Smooth muscle cell (in vitro differentiated cells): ENCODE results near the gene MSI2. TPM values are rescaled to one million over a fixed set of nuclear protein-coding genes. Genes with fewer than 3 reads are reported as not detected.

ENCODE experiments used
- DNase-seq: peaks from one replicate; lab custom pipeline; 2025; ENCODE audit not compliant: unreplicated experiment; lab: John Stamatoyannopoulos, UW
- H2AFZ ChIP-seq: fragments of 200-600 bp; sonication (generic); 2 replicates; pipeline ENCODE4 v1.6.0; 2016; ENCODE audit warnings: antibody characterized with exemption, low read depth, mild to moderate bottlenecking
- H3F3A ChIP-seq: fragments of 200-600 bp; sonication (generic); 2 replicates; pipeline ENCODE4 v1.6.0; 2017; ENCODE audit warnings: antibody characterized with exemption, low read depth
- H3K27ac ChIP-seq: fragments of 200-600 bp; sonication (generic); 2 replicates; pipeline ENCODE4 v1.5.1; 2016; ENCODE audit warnings: low read depth, mild to moderate bottlenecking
- H3K27me3 ChIP-seq: fragments of 200-600 bp; sonication (generic); 2 replicates; pipeline ENCODE4 v1.6.1; 2016; ENCODE audit warnings: low read depth, mild to moderate bottlenecking
- H3K36me3 ChIP-seq: fragments of 200-600 bp; sonication (generic); 2 replicates; pipeline ENCODE4 v1.5.1; 2016; ENCODE audit warnings: low read depth
- H3K4me1 ChIP-seq: fragments of 200-600 bp; sonication (generic); 2 replicates; pipeline ENCODE4 v1.5.1; 2016; ENCODE audit warnings: low read depth
- H3K4me2 ChIP-seq: fragments of 200-600 bp; sonication (generic); 2 replicates; pipeline ENCODE4 v1.6.0; 2016; ENCODE audit warnings: mild to moderate bottlenecking
- H3K4me3 ChIP-seq: fragments of 200-600 bp; sonication (generic); 2 replicates; pipeline ENCODE4 v1.5.1; 2016; ENCODE audit warnings: mild to moderate bottlenecking
- H3K79me2 ChIP-seq: fragments of 200-600 bp; sonication (generic); 2 replicates; pipeline ENCODE4 v1.6.0; 2016; ENCODE audit warnings: low read depth, mild to moderate bottlenecking
- H3K9ac ChIP-seq: fragments of 200-600 bp; sonication (generic); 2 replicates; pipeline ENCODE4 v1.6.0; 2016; ENCODE audit warnings: low read depth
- H3K9me3 ChIP-seq: fragments of 200-600 bp; sonication (generic); replicated peaks from 2 replicates; pipeline ENCODE4 v1.5.1; 2016; ENCODE audit warnings: low read depth
- H4K20me1 ChIP-seq: fragments of 200-600 bp; sonication (generic); 2 replicates; pipeline ENCODE4 v1.6.0; 2016; ENCODE audit warnings: low read depth
- WGBS: methylation state at CpG from one replicate; pipeline ENCODE4 v1.1.7; 2016; ENCODE audit warnings: low lambda C conversion rate; 5-methylcytosine and 5-hydroxymethylcytosine counted together
- polyA plus RNA-seq: library from polyadenylated mRNA; unstranded; fragments of >200 nt; fragmentation: Nextera tagmentation; extraction: Ambion mirVana; gene quantifications from 2 replicates; pipeline ENCODE4 v1.2.1, GENCODE V29; 2016
- total RNA-seq: library from RNA; depleted of rRNA; stranded (reverse); fragments of >200 nt; gene quantifications from 2 replicates; pipeline ENCODE4 v1.2.3, GENCODE V29; 2014
- TF ChIP-seq, protein P1 (sequence below): fragments of 200-600 bp; sonication (generic); IDR thresholded peaks from 2 replicates; pipeline ENCODE4 v1.5.1; 2017; ENCODE audit warnings: borderline replicate concordance, mild to moderate bottlenecking, antibody characterized with exemption; ENCODE audit not compliant: insufficient read depth, poor library complexity, severe bottlenecking

Gene MSI2
- total and polyA plus RNA-seq, 2 experiments from 2014 or later, result 5.7 to 36.5 TPM

DNA sequence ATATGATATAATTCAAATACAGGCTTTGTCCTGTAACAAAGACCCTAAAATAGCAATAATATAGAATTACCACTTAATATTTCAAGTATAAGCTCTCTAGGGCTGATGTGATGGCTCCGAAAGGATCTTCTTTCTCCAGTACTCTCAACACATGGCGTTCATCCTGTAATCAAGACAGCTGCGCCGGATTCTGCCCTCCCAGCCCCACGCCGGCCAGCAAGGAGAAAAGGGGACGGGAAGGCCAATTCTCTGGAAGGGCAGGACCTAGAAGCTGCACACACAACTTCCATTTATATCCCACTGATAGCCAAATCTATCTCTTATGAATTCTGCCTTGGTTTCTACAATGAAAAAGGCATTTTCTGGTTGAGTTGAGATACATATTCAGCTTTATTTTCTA, 456.8 kb downstream of the MSI2 start:
- Histone ChIP-seq H3K36me3 (no peaks in the 10 kb centered on the region), H3K4me1 (peaks cover 2% of the 10 kb centered on the region), H3K4me3 (no peak overlapping the region), H3F3A (no peaks in the 10 kb centered on the region), H3K9ac (no peak overlapping the region), H4K20me1 (no peaks in the 10 kb centered on the region), H2AFZ (no peak overlapping the region), H3K4me2 (no peak overlapping the region), H3K27ac (no peak overlapping the region), H3K9me3 (no peaks in the 10 kb centered on the region), H3K79me2 (no peaks in the 10 kb centered on the region), H3K27me3 (peaks cover 60% of the 10 kb centered on the region)
- DNase-seq, result no peak
- WGBS, result 89% methylated on average over 7 of the region's 7 CpGs
- TF ChIP-seq, protein P1, sequence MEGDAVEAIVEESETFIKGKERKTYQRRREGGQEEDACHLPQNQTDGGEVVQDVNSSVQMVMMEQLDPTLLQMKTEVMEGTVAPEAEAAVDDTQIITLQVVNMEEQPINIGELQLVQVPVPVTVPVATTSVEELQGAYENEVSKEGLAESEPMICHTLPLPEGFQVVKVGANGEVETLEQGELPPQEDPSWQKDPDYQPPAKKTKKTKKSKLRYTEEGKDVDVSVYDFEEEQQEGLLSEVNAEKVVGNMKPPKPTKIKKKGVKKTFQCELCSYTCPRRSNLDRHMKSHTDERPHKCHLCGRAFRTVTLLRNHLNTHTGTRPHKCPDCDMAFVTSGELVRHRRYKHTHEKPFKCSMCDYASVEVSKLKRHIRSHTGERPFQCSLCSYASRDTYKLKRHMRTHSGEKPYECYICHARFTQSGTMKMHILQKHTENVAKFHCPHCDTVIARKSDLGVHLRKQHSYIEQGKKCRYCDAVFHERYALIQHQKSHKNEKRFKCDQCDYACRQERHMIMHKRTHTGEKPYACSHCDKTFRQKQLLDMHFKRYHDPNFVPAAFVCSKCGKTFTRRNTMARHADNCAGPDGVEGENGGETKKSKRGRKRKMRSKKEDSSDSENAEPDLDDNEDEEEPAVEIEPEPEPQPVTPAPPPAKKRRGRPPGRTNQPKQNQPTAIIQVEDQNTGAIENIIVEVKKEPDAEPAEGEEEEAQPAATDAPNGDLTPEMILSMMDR, result no peak

- H3K27me3 ChIP-seq, result peaks cover 60% of the 10 kb centered on the region
- TF ChIP-seq, protein P1, result no peak
- no peaks in the 10 kb centered on the region for H3F3A ChIP-seq
- no peak overlapping the region for H3K27ac ChIP-seq
- no peaks in the 10 kb centered on the region for H3K79me2 ChIP-seq
- WGBS, result 83% methylated on average over 7 of the region's 7 CpGs
- no peak for DNase-seq
- no peak overlapping the region for H2AFZ ChIP-seq
- H3K4me1 ChIP-seq, result no peaks in the 10 kb centered on the region
- H3K4me3 ChIP-seq, result no peak overlapping the region
- H3K36me3 ChIP-seq, result no peaks in the 10 kb centered on the region
- H3K9me3 ChIP-seq, result no peaks in the 10 kb centered on the region
- H4K20me1 ChIP-seq, result no peaks in the 10 kb centered on the region
- H3K4me2 ChIP-seq, result no peak overlapping the region
- no peak overlapping the region for H3K9ac ChIP-seq
Measured at GRCh38 chr17:57714665-57715180, 458.4 kb downstream of the MSI2 start.

GRCh38 chr17:57715981-57716380, 459.7 kb downstream of the MSI2 start:
- H3K79me2 ChIP-seq, result no peaks in the 10 kb centered on the region
- H3K27ac ChIP-seq, result no peak overlapping the region
- 100% methylated on average over 1 of the region's 1 CpG for WGBS
- no peaks in the 10 kb centered on the region for H3F3A ChIP-seq
- no peaks in the 10 kb centered on the region for H4K20me1 ChIP-seq
- H3K4me1 ChIP-seq, result no peaks in the 10 kb centered on the region
- H3K9ac ChIP-seq, result no peak overlapping the region
- no peak for DNase-seq
- TF ChIP-seq, protein P1, result no peak
- H2AFZ ChIP-seq, result no peak overlapping the region
- H3K9me3 ChIP-seq, result no peaks in the 10 kb centered on the region
- no peaks in the 10 kb centered on the region for H3K36me3 ChIP-seq
- H3K27me3 ChIP-seq, result peaks cover 60% of the 10 kb centered on the region
- H3K4me2 ChIP-seq, result no peak overlapping the region
- no peak overlapping the region for H3K4me3 ChIP-seq

- 85% methylated on average over 8 of the region's 8 CpGs for WGBS
- TF ChIP-seq, protein P1, result no peak
- H3K4me2 ChIP-seq, result no peak overlapping the region
- no peak overlapping the region for H3K9ac ChIP-seq
- no peaks in the 10 kb centered on the region for H4K20me1 ChIP-seq
- no peaks in the 10 kb centered on the region for H3K4me1 ChIP-seq
- no peak overlapping the region for H3K4me3 ChIP-seq
- H2AFZ ChIP-seq, result no peak overlapping the region
- H3K27me3 ChIP-seq, result peaks cover 35% of the 10 kb centered on the region
- no peaks in the 10 kb centered on the region for H3K9me3 ChIP-seq
- no peak overlapping the region for H3K27ac ChIP-seq
- H3K36me3 ChIP-seq, result no peaks in the 10 kb centered on the region
- DNase-seq, result no peak
- H3F3A ChIP-seq, result no peaks in the 10 kb centered on the region
- H3K79me2 ChIP-seq, result no peaks in the 10 kb centered on the region
Measured at GRCh38 chr17:57718878-57719277, 462.6 kb downstream of the MSI2 start.
